LoVo (cell line): Measurements from ENCODE around the gene GPR12.
"Not testable (repeated sequence)": the region's sequence is repeated elsewhere in the genome, so short reads cannot be mapped to it uniquely, and the experiment has no call there.

ENCODE experiments used
- DNase-seq: peaks from one replicate; pipeline ENCODE4 v3.0.0-alpha.2; 2016; ENCODE audit warnings: low spot score

The GPR12 gene

GRCh38 chr13:26747706-26748105 is 12.9 kb downstream of the GPR12 start:
- DNase-seq, result no peak

- DNase-seq, result no peak
Observed at GRCh38 chr13:26743971-26744370, 16.6 kb downstream of the GPR12 start.

- DNase-seq, result no peak
Observed at GRCh38 chr13:26742691-26743358, 17.8 kb downstream of the GPR12 start.

- DNase-seq, result no peak
Observed at GRCh38 chr13:26735677-26736076, 24.9 kb downstream of the GPR12 start.

GRCh38 chr13:26727633-26728032 is 33.0 kb downstream of the GPR12 start:
- DNase-seq, result no peak

GRCh38 chr13:26727122-26727521 is 33.5 kb downstream of the GPR12 start:
- no peak for DNase-seq

GRCh38 chr13:26726684-26727083 is 33.9 kb downstream of the GPR12 start:
- no peak for DNase-seq

- not testable (repeated sequence) for DNase-seq
Observed at GRCh38 chr13:26723620-26724019, 37.0 kb downstream of the GPR12 start.

GRCh38 chr13:26722321-26722720 is 38.3 kb downstream of the GPR12 start:
- no peak for DNase-seq

GRCh38 chr13:26721251-26722121 is 39.1 kb downstream of the GPR12 start:
- DNase-seq, result no peak

- DNase-seq, result no peak
Observed at GRCh38 chr13:26719356-26719945, 41.1 kb downstream of the GPR12 start.

GRCh38 chr13:26718872-26719271 is 41.7 kb downstream of the GPR12 start:
- DNase-seq, result no peak

- DNase-seq, result no peak
Observed at GRCh38 chr13:26718146-26718545, 42.4 kb downstream of the GPR12 start.

- DNase-seq, result no peak
Observed at GRCh38 chr13:26716984-26717383, 43.6 kb downstream of the GPR12 start.

- DNase-seq, result no peak
Observed at GRCh38 chr13:26713341-26713740, 47.2 kb downstream of the GPR12 start.

- no peak for DNase-seq
Observed at GRCh38 chr13:26711211-26711610, 49.4 kb downstream of the GPR12 start.

- DNase-seq, result no peak
Observed at GRCh38 chr13:26710166-26710565, 50.4 kb downstream of the GPR12 start.

GRCh38 chr13:26709461-26709860 is 51.1 kb downstream of the GPR12 start:
- no peak for DNase-seq

- no peak for DNase-seq
Observed at GRCh38 chr13:26708007-26708297, 52.6 kb downstream of the GPR12 start.

GRCh38 chr13:26707122-26708006 is 53.2 kb downstream of the GPR12 start:
- peak; percentile 40 for DNase-seq

GRCh38 chr13:26706381-26706780 is 54.2 kb downstream of the GPR12 start:
- no peak for DNase-seq

GRCh38 chr13:26705536-26705935 is 55.0 kb downstream of the GPR12 start:
- no peak for DNase-seq
